GM10266 (cell line): ENCODE data around the gene CFAP65.

Experiments used
- DNase-seq: peaks from one replicate; pipeline ENCODE4 v3.0.0; 2012; ENCODE audit errors: extremely low spot score
- TF ChIP-seq, protein P1 (sequence below): IDR thresholded peaks from 2 replicates; pipeline ENCODE4 v1.5.1; 2012; ENCODE audit warnings: mild to moderate bottlenecking, low read depth; ENCODE audit not compliant: control insufficient read depth, insufficient read depth; ENCODE audit errors: missing control alignments

Gene CFAP65

DNA sequence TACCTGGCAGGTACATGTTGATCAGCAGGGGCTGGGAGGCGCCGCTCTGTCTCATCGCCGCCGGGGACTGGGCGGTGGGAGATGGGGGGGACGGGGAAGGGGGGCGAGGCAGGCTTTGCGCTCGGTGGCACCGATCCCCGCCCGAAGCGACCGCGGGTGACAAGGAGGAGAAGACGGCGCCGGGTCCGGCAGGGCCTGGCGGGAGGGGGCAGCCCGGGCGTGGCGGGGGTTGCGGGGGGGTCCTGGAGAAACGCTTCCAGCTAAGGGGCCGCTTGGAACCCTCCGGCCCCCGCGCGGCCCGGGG lies 56.3 kb downstream of the CFAP65 start, which contains the start of gene FEV:
Gene FEV (minus strand): TSS at position 164 of the 304 bp plus-strand sequence. CDS start 109 bp downstream, at position 55.
- DNase-seq, result no peak
- TF ChIP-seq, protein P1, sequence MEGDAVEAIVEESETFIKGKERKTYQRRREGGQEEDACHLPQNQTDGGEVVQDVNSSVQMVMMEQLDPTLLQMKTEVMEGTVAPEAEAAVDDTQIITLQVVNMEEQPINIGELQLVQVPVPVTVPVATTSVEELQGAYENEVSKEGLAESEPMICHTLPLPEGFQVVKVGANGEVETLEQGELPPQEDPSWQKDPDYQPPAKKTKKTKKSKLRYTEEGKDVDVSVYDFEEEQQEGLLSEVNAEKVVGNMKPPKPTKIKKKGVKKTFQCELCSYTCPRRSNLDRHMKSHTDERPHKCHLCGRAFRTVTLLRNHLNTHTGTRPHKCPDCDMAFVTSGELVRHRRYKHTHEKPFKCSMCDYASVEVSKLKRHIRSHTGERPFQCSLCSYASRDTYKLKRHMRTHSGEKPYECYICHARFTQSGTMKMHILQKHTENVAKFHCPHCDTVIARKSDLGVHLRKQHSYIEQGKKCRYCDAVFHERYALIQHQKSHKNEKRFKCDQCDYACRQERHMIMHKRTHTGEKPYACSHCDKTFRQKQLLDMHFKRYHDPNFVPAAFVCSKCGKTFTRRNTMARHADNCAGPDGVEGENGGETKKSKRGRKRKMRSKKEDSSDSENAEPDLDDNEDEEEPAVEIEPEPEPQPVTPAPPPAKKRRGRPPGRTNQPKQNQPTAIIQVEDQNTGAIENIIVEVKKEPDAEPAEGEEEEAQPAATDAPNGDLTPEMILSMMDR, result no peak

DNA sequence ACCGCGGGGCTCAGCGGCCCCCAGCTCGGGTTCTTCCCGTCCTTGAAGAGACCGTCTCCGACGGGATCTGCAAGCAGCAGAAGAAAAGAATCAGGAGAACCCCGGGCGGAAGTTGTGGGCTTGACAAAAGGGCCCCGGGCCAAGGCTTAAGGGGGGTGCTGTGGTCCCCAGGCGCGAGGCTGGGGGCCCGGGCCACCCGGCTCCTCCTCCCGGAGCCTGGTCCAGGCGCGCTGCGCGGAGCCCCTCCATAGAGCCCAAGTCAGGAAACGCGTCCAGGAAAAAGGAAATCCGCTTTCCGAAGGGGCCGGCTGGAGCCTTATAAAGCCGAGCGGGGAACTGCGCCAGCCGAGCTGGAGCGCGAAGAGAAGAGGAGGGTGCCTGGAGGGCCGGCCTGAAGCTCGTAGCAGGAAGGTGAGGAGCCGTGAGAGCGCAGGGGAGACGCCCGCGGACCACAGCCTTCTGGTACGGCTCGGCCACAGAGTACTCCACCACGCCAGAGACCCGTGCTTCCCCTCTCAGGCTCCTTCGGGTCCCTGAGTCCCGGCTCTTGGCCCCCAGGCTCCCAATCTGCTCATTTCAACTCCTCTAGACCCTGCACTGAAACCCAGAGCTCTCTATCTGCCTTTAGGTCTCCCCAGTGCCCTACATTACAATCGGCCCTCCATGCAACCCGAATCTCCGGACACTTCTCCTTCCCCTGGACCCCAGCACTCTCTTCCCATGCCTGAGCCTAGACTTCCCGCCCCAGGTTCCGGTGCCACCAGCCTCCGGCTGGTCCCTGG lies 56.9 kb downstream of the CFAP65 start:
- DNase-seq, result peak; percentile 49

DNA sequence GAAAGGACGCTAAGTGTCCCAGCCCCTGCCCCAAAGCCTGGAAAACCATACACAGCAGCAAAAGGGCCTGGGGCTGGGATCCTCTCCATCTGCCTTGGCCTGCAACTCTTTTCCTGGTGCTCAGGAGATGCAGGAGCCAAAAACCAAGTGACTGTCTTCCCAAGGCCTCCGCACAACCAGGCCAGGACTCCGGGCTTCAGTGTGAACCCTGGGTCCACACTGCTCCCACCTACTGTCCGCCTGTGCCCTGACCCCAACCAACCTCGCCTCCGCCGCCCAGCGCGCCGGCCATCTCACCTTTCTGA lies 57.4 kb downstream of the CFAP65 start:
- TF ChIP-seq, protein P1, result no peak
- DNase-seq, result no peak

More for the DNA sequence above, 56.9 kb downstream of the CFAP65 start:
- TF ChIP-seq, protein P1, result no peak

DNA sequence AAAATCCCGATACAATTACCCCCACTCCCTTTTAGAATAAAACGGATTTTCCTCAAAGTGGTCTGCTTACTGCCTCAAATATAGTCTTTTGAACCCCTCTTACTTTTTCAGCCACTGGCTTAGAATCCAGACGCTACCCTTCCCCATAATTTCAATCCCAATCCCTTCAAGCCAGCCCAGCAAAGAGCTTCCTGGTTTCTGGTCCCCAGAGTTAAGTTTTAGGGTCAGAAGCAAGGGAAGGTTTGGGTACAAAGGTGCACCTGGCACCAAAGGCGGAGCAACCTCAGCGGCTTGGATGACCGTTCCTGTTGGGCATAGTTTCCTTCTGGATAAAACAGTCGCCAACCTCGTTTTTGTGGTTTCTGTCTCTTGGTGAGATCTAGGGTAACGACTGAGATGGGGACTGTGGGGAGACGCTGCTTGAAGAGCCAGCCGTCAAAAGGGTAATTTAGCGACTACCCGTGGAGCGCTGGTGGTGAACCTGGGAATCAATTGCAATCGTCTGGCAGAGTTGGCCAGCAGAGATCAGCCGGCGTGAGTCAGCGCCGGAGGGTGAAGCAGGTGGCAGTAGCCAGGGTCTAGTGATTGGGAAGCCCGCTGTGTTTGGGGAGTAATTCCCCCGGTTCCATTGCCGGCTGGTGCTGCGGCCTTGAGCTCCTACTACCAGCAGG lies 57.9 kb downstream of the CFAP65 start:
- TF ChIP-seq, protein P1, result no peak
- peak; percentile 39 for DNase-seq

DNA sequence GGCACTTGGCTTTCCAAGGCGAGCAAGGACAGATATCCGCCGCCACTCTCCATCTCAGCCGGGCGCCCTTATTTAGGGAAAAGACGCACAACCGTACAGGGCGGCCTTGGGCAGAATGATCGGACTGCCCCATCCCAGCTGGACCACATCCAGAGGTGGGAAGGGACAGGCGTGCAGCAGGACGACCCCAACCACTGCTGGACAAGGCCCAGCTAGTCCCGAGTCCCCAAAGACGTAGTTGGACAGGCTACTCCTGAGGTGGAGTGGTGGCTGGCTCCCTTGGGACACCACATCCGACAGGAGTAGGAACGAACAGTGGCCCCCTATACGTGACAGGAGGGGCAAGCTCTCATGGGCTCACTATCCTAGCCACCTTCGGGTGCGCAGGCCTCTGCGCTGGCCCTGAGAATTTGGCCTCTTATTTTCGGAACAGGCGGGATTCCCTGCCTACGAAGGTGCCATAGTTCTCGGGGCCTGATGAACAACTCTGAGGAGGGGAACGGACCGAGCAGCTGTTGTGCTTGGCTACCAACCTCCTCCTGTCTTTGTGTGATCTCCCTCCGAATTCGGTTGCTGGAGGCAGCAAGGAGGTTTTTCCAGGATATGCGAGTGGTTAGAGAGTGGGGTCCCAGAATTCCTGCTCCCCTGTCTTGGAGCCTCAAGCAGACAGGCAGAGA lies 58.6 kb downstream of the CFAP65 start:
- TF ChIP-seq, protein P1, result no peak
- DNase-seq, result no peak

DNA sequence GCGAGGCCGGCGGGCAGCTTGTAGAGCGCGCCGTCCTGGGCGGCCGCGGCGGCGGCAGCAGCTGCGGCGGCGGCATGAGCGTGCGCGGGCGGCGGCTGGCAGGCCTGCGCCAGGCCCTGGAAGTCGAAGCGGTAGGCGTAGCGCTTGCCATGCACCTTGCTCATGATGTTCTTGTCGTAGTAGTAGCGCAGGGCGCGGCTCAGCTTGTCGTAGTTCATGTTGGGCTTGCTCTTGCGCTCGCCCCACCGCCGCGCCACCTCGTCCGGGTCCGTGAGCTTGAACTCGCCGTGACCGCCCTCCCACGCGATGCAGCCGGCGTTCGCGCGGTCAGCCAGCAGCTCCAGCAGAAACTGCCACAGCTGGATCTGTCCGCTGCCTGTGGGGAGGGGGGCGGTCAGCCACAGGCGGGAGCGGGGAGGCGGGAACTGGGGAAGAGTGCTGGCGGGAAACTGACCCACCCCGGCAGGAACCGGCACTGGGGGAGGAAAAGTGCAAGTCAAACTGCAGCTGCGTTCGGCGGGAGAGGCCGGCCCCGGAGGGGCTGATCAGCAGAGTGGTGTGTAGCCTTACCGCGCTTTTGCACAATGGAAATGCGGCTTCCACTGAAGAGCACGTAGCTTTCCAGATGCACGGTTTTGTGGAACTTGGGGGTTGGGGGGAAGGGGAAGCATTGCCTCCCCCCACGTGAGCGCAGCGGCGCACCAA lies 59.3 kb downstream of the CFAP65 start:
- TF ChIP-seq, protein P1, result no peak

More for the DNA sequence above, 59.3 kb downstream of the CFAP65 start:
- DNase-seq, result no peak
